ENCODE results near the gene SFSWAP.
A peak's percentile ranks its signal among the peaks of the same experiment; 100 is the strongest.
"Not testable (repeated sequence)": the region's sequence is repeated elsewhere in the genome, so short reads cannot be mapped to it uniquely, and the experiment has no call there.

The SFSWAP gene

DNA sequence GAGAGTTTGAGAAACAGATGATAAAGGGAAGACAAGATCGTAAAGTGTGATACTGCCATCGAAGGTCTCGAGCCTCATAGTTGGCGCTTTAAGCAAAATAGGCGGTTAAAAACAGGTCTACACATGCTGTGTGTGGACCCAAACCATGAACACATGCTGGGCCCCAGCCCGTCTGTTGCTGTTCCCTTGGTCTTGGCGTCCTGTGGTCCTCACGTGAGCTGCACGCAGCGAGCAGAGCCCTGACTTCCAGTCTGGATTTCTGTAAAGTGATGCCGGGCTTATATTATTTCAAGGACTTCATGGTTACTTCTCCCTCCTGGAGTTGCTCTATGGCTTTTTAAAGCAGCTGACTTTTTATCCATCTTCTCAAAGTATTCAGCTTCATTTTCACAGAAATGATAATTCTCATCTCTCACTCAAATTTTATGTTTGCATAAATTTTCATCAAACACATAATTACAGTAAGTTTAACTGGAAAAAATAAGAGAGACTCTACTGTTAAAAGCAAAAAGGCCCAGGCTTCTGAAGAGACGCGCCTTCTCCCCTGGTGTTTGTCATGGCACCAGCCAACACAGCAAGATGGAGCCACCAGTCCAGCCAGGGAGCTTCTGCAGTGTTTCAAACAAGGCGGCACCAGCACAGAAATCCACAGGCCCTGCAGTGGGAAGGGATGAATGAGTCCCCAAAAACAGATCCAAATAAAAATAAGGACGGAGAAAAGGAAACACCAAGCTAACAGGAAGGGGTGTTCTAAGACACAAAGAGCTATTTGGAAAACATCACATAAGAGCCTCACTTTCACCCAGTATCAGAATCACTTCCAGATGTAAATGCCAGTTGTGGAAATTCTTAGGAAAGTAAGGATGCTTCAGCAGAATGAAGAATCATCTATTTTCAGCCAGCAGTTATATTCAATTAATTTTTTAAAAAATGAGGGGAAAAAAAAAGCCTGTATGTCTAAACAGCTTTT, 24.9 kb downstream of the SFSWAP start:
- TF ChIP-seq, protein P1, sequence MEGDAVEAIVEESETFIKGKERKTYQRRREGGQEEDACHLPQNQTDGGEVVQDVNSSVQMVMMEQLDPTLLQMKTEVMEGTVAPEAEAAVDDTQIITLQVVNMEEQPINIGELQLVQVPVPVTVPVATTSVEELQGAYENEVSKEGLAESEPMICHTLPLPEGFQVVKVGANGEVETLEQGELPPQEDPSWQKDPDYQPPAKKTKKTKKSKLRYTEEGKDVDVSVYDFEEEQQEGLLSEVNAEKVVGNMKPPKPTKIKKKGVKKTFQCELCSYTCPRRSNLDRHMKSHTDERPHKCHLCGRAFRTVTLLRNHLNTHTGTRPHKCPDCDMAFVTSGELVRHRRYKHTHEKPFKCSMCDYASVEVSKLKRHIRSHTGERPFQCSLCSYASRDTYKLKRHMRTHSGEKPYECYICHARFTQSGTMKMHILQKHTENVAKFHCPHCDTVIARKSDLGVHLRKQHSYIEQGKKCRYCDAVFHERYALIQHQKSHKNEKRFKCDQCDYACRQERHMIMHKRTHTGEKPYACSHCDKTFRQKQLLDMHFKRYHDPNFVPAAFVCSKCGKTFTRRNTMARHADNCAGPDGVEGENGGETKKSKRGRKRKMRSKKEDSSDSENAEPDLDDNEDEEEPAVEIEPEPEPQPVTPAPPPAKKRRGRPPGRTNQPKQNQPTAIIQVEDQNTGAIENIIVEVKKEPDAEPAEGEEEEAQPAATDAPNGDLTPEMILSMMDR (IDR thresholded peaks at IDR 0.05; ENCODE audit: insufficient read depth, low read length, missing control alignments) = no peak
- H3K4me3 ChIP-seq (ENCODE audit: low read depth, low read length) = no peak overlapping the region
- ChIA-PET POLR2A (interaction anchor here (0.7 kb wide), 1 partner anchor 620 kb away, joined by 3 read pairs; no protein-coding TSS in a partner anchor), CTCF (interaction anchor here (1.5 kb wide), 1 partner anchor 95 kb away, joined by 3 read pairs; no protein-coding TSS in a partner anchor)
- no peak for DNase-seq (ENCODE audit: low read depth, low spot score)

DNA sequence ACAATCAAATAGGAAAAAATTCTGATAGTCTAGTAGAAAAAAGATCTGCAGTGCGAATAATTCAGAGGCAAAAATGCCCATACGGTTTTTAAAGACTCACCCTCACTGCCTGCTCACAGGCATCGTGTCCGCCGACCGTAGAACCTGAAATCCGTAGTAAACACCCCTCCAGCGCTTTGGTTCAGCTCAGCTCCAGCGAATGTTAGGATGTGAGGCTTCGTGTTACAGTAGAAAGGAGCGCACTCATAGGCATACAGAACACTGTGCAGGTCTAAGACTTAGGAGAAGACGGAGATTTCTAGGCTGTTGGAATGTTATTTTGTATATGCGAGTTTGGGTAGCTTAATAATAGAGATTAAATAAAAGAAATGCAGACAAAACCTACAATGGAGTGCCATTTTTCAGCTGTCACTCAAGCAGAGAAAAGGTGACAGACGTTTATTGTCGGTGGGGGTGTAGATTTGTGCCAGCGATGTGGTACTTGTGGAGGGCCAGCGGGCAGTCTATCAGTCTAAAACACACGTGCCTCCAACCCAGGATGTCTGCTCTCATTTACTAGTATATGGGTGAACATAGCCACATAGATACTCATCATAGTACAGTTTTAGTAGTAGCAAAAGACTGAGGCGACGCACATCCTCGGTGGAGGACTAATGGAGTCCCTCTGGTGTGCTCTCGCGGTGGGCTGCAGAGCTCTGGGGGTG, 25.7 kb downstream of the SFSWAP start:
- no peak for DNase-seq (ENCODE audit: low read depth, low spot score)
- H3K4me3 ChIP-seq (ENCODE audit: low read depth, low read length) = no peak overlapping the region
- CTCF ChIA-PET = interaction anchor here (1.0 to 1.4 kb wide), 2 partner anchors 19 to 89 kb away, joined by 3 to 5 read pairs; no protein-coding TSS in a partner anchor
- POLR2A ChIA-PET = interaction anchor here (0.7 kb wide), 1 partner anchor 621 kb away, joined by 3 read pairs; no protein-coding TSS in a partner anchor
- TF ChIP-seq, protein P1 (IDR thresholded peaks at IDR 0.05; ENCODE audit: insufficient read depth, low read length, missing control alignments) = no peak

- TF ChIP-seq, protein P1 (IDR thresholded peaks at IDR 0.05; ENCODE audit: insufficient read depth, low read length, missing control alignments) = no peak
- H3K4me3 ChIP-seq (ENCODE audit: low read depth, low read length) = no peak overlapping the region
- peak; percentile 12 for DNase-seq (ENCODE audit: low read depth, low spot score)
- ChIA-PET CTCF (interaction anchor here (0.7 to 1.4 kb wide), 3 partner anchors 15 to 89 kb away, joined by 3 to 5 read pairs (median 3); no protein-coding TSS in a partner anchor), POLR2A (no interaction called here)
Observed at GRCh38 chr12:131737150-131737827, 26.4 kb downstream of the SFSWAP start.

- DNase-seq (ENCODE audit: low read depth, low spot score) = no peak
- ChIA-PET CTCF (interaction anchor here (0.7 to 1.4 kb wide), 2 partner anchors 13 to 17 kb away, joined by 3 to 5 read pairs; no protein-coding TSS in a partner anchor), POLR2A (no interaction called here)
- H3K4me3 ChIP-seq (ENCODE audit: low read depth, low read length) = no peak overlapping the region
- TF ChIP-seq, protein P1 (IDR thresholded peaks at IDR 0.05; ENCODE audit: insufficient read depth, low read length, missing control alignments) = no peak
Observed at GRCh38 chr12:131738196-131738595, 27.3 kb downstream of the SFSWAP start.

GRCh38 chr12:131740626-131741025, 29.7 kb downstream of the SFSWAP start:
- no peak overlapping the region for H3K4me3 ChIP-seq (ENCODE audit: low read depth, low read length)
- DNase-seq (ENCODE audit: low read depth, low spot score) = no peak
- TF ChIP-seq, protein P1 (IDR thresholded peaks at IDR 0.05; ENCODE audit: insufficient read depth, low read length, missing control alignments) = no peak
- CTCF ChIA-PET = interaction anchor here (1.4 kb wide), 1 partner anchor 24 kb away, joined by 3 read pairs; no protein-coding TSS in a partner anchor
- POLR2A ChIA-PET = no interaction called here

GRCh38 chr12:131742761-131743160, 31.9 kb downstream of the SFSWAP start:
- CTCF ChIA-PET = not testable (repeated sequence)

DNA sequence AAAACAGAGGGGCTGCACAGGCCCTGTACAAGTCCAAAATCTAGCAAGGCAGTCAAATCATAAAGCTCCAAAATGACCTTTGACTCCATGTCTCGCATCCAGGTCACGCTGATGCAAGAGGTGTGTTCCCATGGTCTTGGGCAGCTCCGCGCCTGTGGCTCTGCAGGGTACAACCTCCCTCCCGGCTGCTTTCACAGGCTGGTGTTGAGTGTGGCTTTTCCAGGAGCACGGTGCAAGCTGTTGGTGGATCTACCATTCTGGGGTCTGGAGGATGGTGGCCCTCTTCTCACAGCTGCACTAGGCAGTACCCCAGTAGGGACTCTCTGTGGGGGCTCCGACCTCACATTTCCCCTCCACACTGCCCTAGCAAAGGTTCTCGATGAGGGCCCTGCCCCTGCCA, 32.5 kb downstream of the SFSWAP start:
- POLR2A ChIA-PET; CTCF ChIA-PET; DNase-seq (ENCODE audit: low read depth, low spot score); H3K4me3 ChIP-seq (ENCODE audit: low read depth, low read length): not testable (repeated sequence)

More at GRCh38 chr12:131742761-131743160, 31.9 kb downstream of the SFSWAP start:
- POLR2A ChIA-PET; DNase-seq (ENCODE audit: low read depth, low spot score); H3K4me3 ChIP-seq (ENCODE audit: low read depth, low read length): not testable (repeated sequence)

DNA sequence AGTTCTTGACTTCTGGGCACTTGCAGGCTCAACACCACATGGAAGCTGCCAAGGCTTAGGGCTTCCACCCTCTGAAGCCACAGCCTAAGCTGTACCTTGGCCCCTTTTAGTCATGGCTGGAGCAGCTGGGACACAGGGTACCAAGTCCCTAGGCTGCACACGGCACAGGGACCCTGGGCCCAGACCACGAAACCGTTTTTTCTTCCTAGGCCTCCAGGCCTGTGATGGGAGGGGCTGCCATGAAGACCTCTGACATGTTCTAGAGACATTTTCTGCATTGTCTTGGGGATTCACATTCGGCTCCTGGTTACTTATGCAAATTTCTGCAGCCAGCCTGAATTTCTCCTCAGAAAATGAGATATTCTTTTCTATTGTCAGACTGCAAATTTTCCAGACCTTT, 33.0 kb downstream of the SFSWAP start:
- H3K4me3 ChIP-seq (ENCODE audit: low read depth, low read length); CTCF ChIA-PET; POLR2A ChIA-PET; DNase-seq (ENCODE audit: low read depth, low spot score): not testable (repeated sequence)

GRCh38 chr12:131744675-131745074, 33.8 kb downstream of the SFSWAP start:
- POLR2A ChIA-PET; CTCF ChIA-PET; DNase-seq (ENCODE audit: low read depth, low spot score); H3K4me3 ChIP-seq (ENCODE audit: low read depth, low read length): not testable (repeated sequence)

Data from AG04449 (cell line).